Measurements from ENCODE around the gene KLF17. TPM values are rescaled to one million over a fixed set of nuclear protein-coding genes. Genes with fewer than 3 reads are reported as not detected.

KLF17 gene
- 0.34 TPM in 1 of 2 replicates, not detected in the other for total RNA-seq
- long read RNA-seq: 0 reads

DNA sequence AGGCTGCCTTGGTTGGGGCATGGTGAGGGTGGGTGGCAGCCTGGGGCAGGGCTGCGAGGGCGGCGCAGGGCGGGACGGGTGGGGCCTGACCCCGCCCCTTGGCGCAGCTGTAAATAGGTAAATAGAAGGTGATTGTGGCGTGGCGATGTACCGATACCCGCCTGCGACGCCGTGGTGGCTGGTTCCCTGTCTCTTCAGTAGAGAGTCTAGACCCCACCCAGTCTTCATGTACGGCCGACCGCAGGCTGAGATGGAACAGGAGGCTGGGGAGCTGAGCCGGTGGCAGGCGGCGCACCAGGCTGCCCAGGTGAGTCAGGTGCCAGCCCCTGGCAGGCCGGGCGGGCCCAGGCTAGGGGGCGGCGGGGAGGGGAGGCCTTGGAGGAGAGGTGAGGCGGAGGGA, at the start of gene KLF17:
KLF17 (plus strand) TSS at position 140 of the 400 bp plus-strand sequence; CDS start at position 227, 87 bp downstream.
- DNase-seq (ENCODE audit: low read depth, low spot score): no peak
- H3K36me3 Mint-ChIP-seq (ENCODE audit: low read depth): no peaks in the 10 kb centered on the region
- peaks cover 9% of the 10 kb centered on the region for H3K27me3 Mint-ChIP-seq (ENCODE audit: low read depth)
- H3K4me1 Mint-ChIP-seq: no peaks in the 10 kb centered on the region
- no peak within 1 kb of the TSS for H3K27ac Mint-ChIP-seq (ENCODE audit: unreplicated experiment)
- TF ChIP-seq, protein P1, sequence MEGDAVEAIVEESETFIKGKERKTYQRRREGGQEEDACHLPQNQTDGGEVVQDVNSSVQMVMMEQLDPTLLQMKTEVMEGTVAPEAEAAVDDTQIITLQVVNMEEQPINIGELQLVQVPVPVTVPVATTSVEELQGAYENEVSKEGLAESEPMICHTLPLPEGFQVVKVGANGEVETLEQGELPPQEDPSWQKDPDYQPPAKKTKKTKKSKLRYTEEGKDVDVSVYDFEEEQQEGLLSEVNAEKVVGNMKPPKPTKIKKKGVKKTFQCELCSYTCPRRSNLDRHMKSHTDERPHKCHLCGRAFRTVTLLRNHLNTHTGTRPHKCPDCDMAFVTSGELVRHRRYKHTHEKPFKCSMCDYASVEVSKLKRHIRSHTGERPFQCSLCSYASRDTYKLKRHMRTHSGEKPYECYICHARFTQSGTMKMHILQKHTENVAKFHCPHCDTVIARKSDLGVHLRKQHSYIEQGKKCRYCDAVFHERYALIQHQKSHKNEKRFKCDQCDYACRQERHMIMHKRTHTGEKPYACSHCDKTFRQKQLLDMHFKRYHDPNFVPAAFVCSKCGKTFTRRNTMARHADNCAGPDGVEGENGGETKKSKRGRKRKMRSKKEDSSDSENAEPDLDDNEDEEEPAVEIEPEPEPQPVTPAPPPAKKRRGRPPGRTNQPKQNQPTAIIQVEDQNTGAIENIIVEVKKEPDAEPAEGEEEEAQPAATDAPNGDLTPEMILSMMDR (conservative IDR thresholded peaks at IDR 0.05): no peak
- H3K4me3 Mint-ChIP-seq: no peak within 1 kb of the TSS
- no peaks in the 10 kb centered on the region for H3K9me3 Mint-ChIP-seq

GRCh38 chr1:44071461-44071860, 47.2 kb upstream of the KLF17 start:
- Mint-ChIP-seq H3K4me3 (no peak overlapping the region), H3K36me3 (ENCODE audit: low read depth) (no peaks in the 10 kb centered on the region), H3K9me3 (peaks cover 7% of the 10 kb centered on the region), H3K27ac (ENCODE audit: unreplicated experiment) (no peak overlapping the region), H3K27me3 (ENCODE audit: low read depth) (no peaks in the 10 kb centered on the region), H3K4me1 (peaks cover 41% of the 10 kb centered on the region)
- TF ChIP-seq, protein P1 (conservative IDR thresholded peaks at IDR 0.05): no peak
- DNase-seq (ENCODE audit: low read depth, low spot score): no peak

GRCh38 chr1:44072204-44072603, 46.4 kb upstream of the KLF17 start:
- Mint-ChIP-seq H3K36me3 (ENCODE audit: low read depth) (no peaks in the 10 kb centered on the region), H3K27ac (ENCODE audit: unreplicated experiment) (no peak overlapping the region), H3K9me3 (peaks cover 7% of the 10 kb centered on the region), H3K27me3 (ENCODE audit: low read depth) (no peaks in the 10 kb centered on the region), H3K4me1 (peaks cover 41% of the 10 kb centered on the region), H3K4me3 (no peak overlapping the region)
- no peak for DNase-seq (ENCODE audit: low read depth, low spot score)
- TF ChIP-seq, protein P1 (conservative IDR thresholded peaks at IDR 0.05): no peak

DNA sequence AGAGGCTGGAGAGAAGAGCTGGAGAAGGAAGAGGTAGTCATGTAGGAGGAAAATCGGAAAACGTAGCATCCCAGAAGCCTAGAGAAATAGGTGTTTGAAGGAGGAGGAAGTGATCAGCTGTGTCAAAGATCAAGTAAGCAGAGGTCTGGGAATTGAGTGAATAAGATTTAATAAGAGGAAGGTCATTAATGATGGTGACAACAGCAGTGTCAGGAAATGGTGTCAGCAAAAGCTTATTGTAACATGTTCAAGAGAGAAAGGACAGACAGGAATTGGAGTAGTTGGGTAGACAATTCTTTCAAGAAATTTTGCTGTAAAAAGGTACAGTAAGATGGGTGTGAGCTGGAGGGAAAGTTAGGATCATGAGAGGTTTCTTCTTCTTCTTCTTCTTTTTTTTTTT, 45.8 kb upstream of the KLF17 start:
- no peak for DNase-seq (ENCODE audit: low read depth, low spot score)
- TF ChIP-seq, protein P1 (conservative IDR thresholded peaks at IDR 0.05): no peak
- peaks cover 40% of the 10 kb centered on the region for H3K4me1 Mint-ChIP-seq
- H3K27ac Mint-ChIP-seq (ENCODE audit: unreplicated experiment): no peak overlapping the region
- peaks cover 7% of the 10 kb centered on the region for H3K9me3 Mint-ChIP-seq
- no peaks in the 10 kb centered on the region for H3K36me3 Mint-ChIP-seq (ENCODE audit: low read depth)
- H3K4me3 Mint-ChIP-seq: no peak overlapping the region
- no peaks in the 10 kb centered on the region for H3K27me3 Mint-ChIP-seq (ENCODE audit: low read depth)

DNA sequence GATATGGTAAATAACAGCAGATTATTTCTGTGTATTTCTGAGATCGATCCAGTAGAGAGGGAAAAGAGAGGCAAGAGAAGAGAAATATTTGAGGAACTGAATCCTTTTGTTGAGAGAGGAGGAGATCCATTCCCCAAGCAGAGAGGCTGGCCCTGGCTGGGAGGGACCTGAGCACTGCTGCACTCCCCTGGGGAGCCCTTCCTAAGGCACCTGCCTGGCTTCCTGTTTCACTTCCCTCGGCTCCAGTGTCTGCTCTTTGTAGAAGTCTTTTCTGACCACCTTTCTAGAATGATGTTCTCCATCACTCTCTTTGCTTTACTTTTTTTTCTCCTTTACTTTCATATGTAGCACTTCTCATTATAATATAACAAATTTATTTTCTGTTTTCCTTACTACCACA, 45.1 kb upstream of the KLF17 start:
- TF ChIP-seq, protein P1 (conservative IDR thresholded peaks at IDR 0.05): no peak
- no peaks in the 10 kb centered on the region for H3K27me3 Mint-ChIP-seq (ENCODE audit: low read depth)
- H3K36me3 Mint-ChIP-seq (ENCODE audit: low read depth): no peaks in the 10 kb centered on the region
- no peak for DNase-seq (ENCODE audit: low read depth, low spot score)
- no peak overlapping the region for H3K4me3 Mint-ChIP-seq
- H3K9me3 Mint-ChIP-seq: peaks cover 7% of the 10 kb centered on the region
- peaks cover 37% of the 10 kb centered on the region for H3K4me1 Mint-ChIP-seq
- H3K27ac Mint-ChIP-seq (ENCODE audit: unreplicated experiment): no peak overlapping the region

DNA sequence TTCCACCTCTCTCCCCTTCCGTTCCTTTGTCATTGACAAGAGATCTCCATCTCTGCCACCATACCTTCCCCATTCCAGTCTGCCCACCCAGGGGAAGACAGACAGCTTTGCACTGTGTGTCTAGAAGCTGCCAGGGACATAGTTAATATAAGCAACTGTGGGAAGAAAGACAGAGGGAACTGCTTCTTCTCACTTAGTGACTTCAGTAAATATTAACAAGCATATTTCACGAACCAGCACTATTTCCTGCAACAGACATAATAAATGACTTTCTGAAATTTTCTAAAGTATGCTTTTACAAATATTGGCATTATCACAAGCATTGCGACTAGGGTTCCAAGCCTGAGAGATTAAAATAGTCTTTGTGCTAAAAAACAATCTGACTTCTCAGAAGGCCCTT, 44.2 kb upstream of the KLF17 start:
- Mint-ChIP-seq H3K9me3 (peaks cover 7% of the 10 kb centered on the region), H3K4me1 (peaks cover 28% of the 10 kb centered on the region), H3K4me3 (no peak overlapping the region), H3K36me3 (ENCODE audit: low read depth) (no peaks in the 10 kb centered on the region), H3K27ac (ENCODE audit: unreplicated experiment) (peak overlapping the region; percentile 45), H3K27me3 (ENCODE audit: low read depth) (no peaks in the 10 kb centered on the region)
- TF ChIP-seq, protein P1 (conservative IDR thresholded peaks at IDR 0.05): no peak
- no peak for DNase-seq (ENCODE audit: low read depth, low spot score)

Data from neural crest cell (in vitro differentiated cells).